OCI-LY3 (cell line): Measurements from ENCODE around the gene CERT1.

ENCODE experiments used
- H2AFZ ChIP-seq: fragments of 200-600, 300-600 bp; shearing (Covaris generic); 2 replicates; pipeline ENCODE4 v1.6.0; 2014; ENCODE audit warnings: antibody characterized with exemption, low read depth, low read length
- H3K27ac ChIP-seq: fragments of 200-600, 300-600 bp; sonication (generic); 2 replicates; pipeline ENCODE4 v1.5.1; 2014; ENCODE audit warnings: mild to moderate bottlenecking, low read length, moderate library complexity, mixed read lengths
- H3K27me3 ChIP-seq: fragments of 200-600, 300-600 bp; sonication (generic); 2 replicates; pipeline ENCODE4 v1.6.1; 2014; ENCODE audit warnings: low read depth, low read length, mixed read lengths
- H3K36me3 ChIP-seq: fragments of 200-600, 300-600 bp; sonication (generic); replicated peaks from 2 replicates; pipeline ENCODE3; 2014; ENCODE audit warnings: low read depth, low read length, mixed read lengths
- H3K4me1 ChIP-seq: fragments of 300-600, 200-600 bp; sonication (generic); 2 replicates; pipeline ENCODE4 v1.6.1; 2014; ENCODE audit warnings: low read length, mixed read lengths
- H3K4me2 ChIP-seq: fragments of 200-600, 300-600 bp; sonication (generic); 2 replicates; pipeline ENCODE4 v1.6.1; 2014; ENCODE audit warnings: low read length, mixed read lengths
- H3K4me3 ChIP-seq: fragments of 300-600, 200-600 bp; sonication (generic); 2 replicates; pipeline ENCODE4 v1.5.1; 2014; ENCODE audit warnings: antibody characterized with exemption, mild to moderate bottlenecking, low read length, moderate library complexity
- H3K79me2 ChIP-seq: fragments of 300-600, 200-600 bp; shearing (Covaris generic); 2 replicates; pipeline ENCODE4 v1.6.1; 2014; ENCODE audit warnings: mild to moderate bottlenecking, low read length, mixed read lengths
- H3K9ac ChIP-seq: fragments of 300-600, 200-600 bp; shearing (Covaris generic); 2 replicates; pipeline ENCODE4 v1.6.0; 2014; ENCODE audit warnings: mild to moderate bottlenecking, low read length, moderate library complexity
- H3K9me3 ChIP-seq: fragments of 200-600, 300-600 bp; shearing (Covaris generic); 2 replicates; pipeline ENCODE4 v1.6.1; 2014; ENCODE audit warnings: low read length, mixed read lengths; ENCODE audit not compliant: insufficient read depth
- H4K20me1 ChIP-seq: fragments of 200-600, 300-600 bp; sonication (generic); 2 replicates; pipeline ENCODE4 v1.6.1; 2016; ENCODE audit warnings: low read length, mixed read lengths; ENCODE audit not compliant: insufficient read depth
- CTCF ChIP-seq: fragments of 200-600, 300-600 bp; sonication (generic); IDR thresholded peaks from 2 replicates; pipeline ENCODE4 v1.5.1; 2014; ENCODE audit warnings: antibody characterized with exemption, low read length, low read depth
- EZH2phosphoT487 ChIP-seq: fragments of 200-600 bp; shearing (Covaris generic); IDR thresholded peaks from 2 replicates; pipeline ENCODE4 v1.6.1; 2018; ENCODE audit warnings: antibody characterized with exemption, mixed run types, low read depth

CERT1 gene

GRCh38 chr5:75524071-75524470, 12.6 kb upstream of the CERT1 start:
- H3K4me2 ChIP-seq: peak overlapping the region; percentile 69
- H3K27me3 ChIP-seq: no peaks in the 10 kb centered on the region
- peak overlapping the region; percentile 51 for H3K4me3 ChIP-seq
- H3K9me3 ChIP-seq: peaks cover 23% of the 10 kb centered on the region; the same call in 1 of the 2 replicates
- no peak overlapping the region for H2AFZ ChIP-seq
- H3K79me2 ChIP-seq: peaks cover 65% of the 10 kb centered on the region
- peak overlapping the region; percentile 90 for H3K27ac ChIP-seq
- peaks cover 38% of the 10 kb centered on the region for H3K36me3 ChIP-seq
- TF ChIP-seq CTCF: no peak
- no peak for TF ChIP-seq EZH2phosphoT487
- H4K20me1 ChIP-seq: peaks cover 4% of the 10 kb centered on the region; the same call in 1 of the 2 replicates
- H3K9ac ChIP-seq: peak overlapping the region; percentile 44; the same call in 1 of the 2 replicates
- peaks cover 37% of the 10 kb centered on the region for H3K4me1 ChIP-seq

GRCh38 chr5:75523275-75523674, 11.8 kb upstream of the CERT1 start:
- H3K27me3 ChIP-seq: no peaks in the 10 kb centered on the region
- H3K27ac ChIP-seq: peak overlapping the region; percentile 90
- H3K9me3 ChIP-seq: peaks cover 25% of the 10 kb centered on the region; the same call in 1 of the 2 replicates
- H3K9ac ChIP-seq: no peak overlapping the region
- H3K4me1 ChIP-seq: peaks cover 37% of the 10 kb centered on the region
- H3K4me2 ChIP-seq: peak overlapping the region; percentile 69
- H3K79me2 ChIP-seq: peaks cover 73% of the 10 kb centered on the region
- H3K36me3 ChIP-seq: peaks cover 42% of the 10 kb centered on the region
- H2AFZ ChIP-seq: no peak overlapping the region
- TF ChIP-seq EZH2phosphoT487 (no peak), CTCF (no peak)
- peaks cover 4% of the 10 kb centered on the region; the same call in 1 of the 2 replicates for H4K20me1 ChIP-seq
- peak overlapping the region; percentile 51 for H3K4me3 ChIP-seq

- Histone ChIP-seq H3K4me1 (peaks cover 37% of the 10 kb centered on the region), H3K27me3 (no peaks in the 10 kb centered on the region), H3K4me3 (no peak overlapping the region), H4K20me1 (peaks cover 4% of the 10 kb centered on the region; the same call in 1 of the 2 replicates), H3K36me3 (peaks cover 45% of the 10 kb centered on the region), H3K4me2 (no peak overlapping the region), H2AFZ (no peak overlapping the region), H3K79me2 (peaks cover 80% of the 10 kb centered on the region), H3K9me3 (peaks cover 25% of the 10 kb centered on the region; the same call in 1 of the 2 replicates), H3K27ac (no peak overlapping the region), H3K9ac (no peak overlapping the region)
- TF ChIP-seq EZH2phosphoT487 (no peak), CTCF (no peak)
Measured at GRCh38 chr5:75522542-75522941, 11.1 kb upstream of the CERT1 start.

GRCh38 chr5:75522025-75522424, 10.6 kb upstream of the CERT1 start:
- Histone ChIP-seq H3K79me2 (peaks cover 80% of the 10 kb centered on the region), H3K36me3 (peaks cover 46% of the 10 kb centered on the region), H3K4me1 (peaks cover 35% of the 10 kb centered on the region), H3K4me3 (no peak overlapping the region), H3K9ac (no peak overlapping the region), H3K27me3 (no peaks in the 10 kb centered on the region), H2AFZ (no peak overlapping the region), H4K20me1 (peaks cover 4% of the 10 kb centered on the region; the same call in 1 of the 2 replicates), H3K4me2 (no peak overlapping the region), H3K9me3 (peaks cover 25% of the 10 kb centered on the region; the same call in 1 of the 2 replicates), H3K27ac (no peak overlapping the region)
- no peak for TF ChIP-seq EZH2phosphoT487
- no peak for TF ChIP-seq CTCF
